Neural cell (in vitro differentiated cells): ENCODE measurements around the gene XPO4. TPM values are rescaled to one million over a fixed set of nuclear protein-coding genes. Genes with fewer than 3 reads are reported as not detected.

Experiments
- H2AFZ ChIP-seq: fragments of 200-600, 300-800 bp; sonication (generic), shearing (Covaris generic); 2 replicates; pipeline ENCODE4 v1.6.0; 2014; ENCODE audit warnings: low read depth, mild to moderate bottlenecking, antibody characterized with exemption, low read length, moderate library complexity
- H3F3A ChIP-seq: fragments of 200-600 bp; shearing (Covaris generic); 2 replicates; pipeline ENCODE4 v1.6.1; 2016; ENCODE audit warnings: mild to moderate bottlenecking, moderate library complexity, mixed read lengths, antibody characterized with exemption, low read length; ENCODE audit not compliant: insufficient read depth, poor library complexity, severe bottlenecking
- H3K27ac ChIP-seq: fragments of 200-600, 300-800 bp; sonication (generic), shearing (Covaris generic); 2 replicates; pipeline ENCODE4 v1.5.1; 2014; ENCODE audit warnings: mild to moderate bottlenecking, low read length, moderate library complexity
- H3K27me3 ChIP-seq: fragments of 300-800, 200-600 bp; sonication (generic), shearing (Covaris generic); 2 replicates; pipeline ENCODE4 v1.6.0; 2014; ENCODE audit warnings: mild to moderate bottlenecking, low read depth, low read length, moderate library complexity; ENCODE audit not compliant: insufficient read depth
- H3K36me3 ChIP-seq: fragments of 300-800, 200-600 bp; sonication (generic), shearing (Covaris generic); 2 replicates; pipeline ENCODE4 v1.5.1; 2014; ENCODE audit warnings: mild to moderate bottlenecking, antibody characterized with exemption, low read length, moderate library complexity; ENCODE audit not compliant: insufficient read depth
- H3K4me2 ChIP-seq: fragments of 300-800, 200-600 bp; sonication (generic), shearing (Covaris generic); 2 replicates; pipeline ENCODE4 v1.6.0; 2014; ENCODE audit warnings: mild to moderate bottlenecking, low read length
- H3K4me3 ChIP-seq: fragments of 300-800, 200-600 bp; sonication (generic), shearing (Covaris generic); 2 replicates; pipeline ENCODE4 v1.5.1; 2014; ENCODE audit warnings: mild to moderate bottlenecking, low read length, moderate library complexity
- H3K79me2 ChIP-seq: fragments of 200-600 bp; shearing (Covaris generic); replicated peaks from 2 replicates; pipeline ENCODE4 v1.6.0; 2014; ENCODE audit warnings: mild to moderate bottlenecking, low read length, moderate library complexity; ENCODE audit not compliant: insufficient read depth
- H3K9ac ChIP-seq: fragments of 300-800, 200-600 bp; sonication (generic), shearing (Covaris generic); 2 replicates; pipeline ENCODE4 v1.6.1; 2016; ENCODE audit warnings: mild to moderate bottlenecking, low read length, mixed read lengths
- H3K9me2 ChIP-seq: fragments of 200-600 bp; shearing (Covaris generic); 2 replicates; pipeline ENCODE4 v1.6.1; 2016; ENCODE audit warnings: mild to moderate bottlenecking, low read length, mixed read lengths; ENCODE audit not compliant: insufficient read depth
- H3K9me3 ChIP-seq: fragments of 200-600, 300-800 bp; sonication (generic), shearing (Covaris generic); 2 replicates; pipeline ENCODE4 v1.6.1; 2016; ENCODE audit warnings: mild to moderate bottlenecking, mixed run types, low read length, moderate library complexity, mixed read lengths
- H4K20me1 ChIP-seq: fragments of 200-600 bp; shearing (Covaris generic); 2 replicates; pipeline ENCODE4 v1.6.1; 2016; ENCODE audit warnings: mild to moderate bottlenecking, mixed run types; ENCODE audit not compliant: insufficient read depth
- CTCF ChIP-seq: fragments of 450-650 bp; IDR thresholded peaks from 2 replicates; pipeline ENCODE4 v1.5.1; 2014; ENCODE audit warnings: antibody characterized with exemption, mild to moderate bottlenecking, moderate library complexity; ENCODE audit not compliant: poor library complexity, severe bottlenecking
- EP300 ChIP-seq: fragments of 450-650 bp; conservative IDR thresholded peaks from 2 replicates; pipeline ENCODE4 v1.6.1; 2014; ENCODE audit warnings: antibody characterized with exemption, mild to moderate bottlenecking, moderate library complexity; ENCODE audit not compliant: poor library complexity, severe bottlenecking
- EZH2 ChIP-seq: fragments of 200-600, 300-800 bp; shearing (Covaris generic), sonication (generic); IDR thresholded peaks from 2 replicates; pipeline ENCODE4 v1.6.1; 2014; ENCODE audit warnings: antibody characterized with exemption, low read length, borderline replicate concordance, mild to moderate bottlenecking; ENCODE audit not compliant: insufficient read depth, poor library complexity, severe bottlenecking
- MXI1 ChIP-seq: fragments of 450-650 bp; conservative IDR thresholded peaks from 2 replicates; pipeline ENCODE4 v1.6.1; 2014; ENCODE audit warnings: antibody characterized with exemption, mild to moderate bottlenecking; ENCODE audit not compliant: poor library complexity, severe bottlenecking
- POLR2AphosphoS5 ChIP-seq: IDR thresholded peaks from 2 replicates; pipeline ENCODE4 v1.6.1; 2012
- RAD21 ChIP-seq: fragments of 450-650 bp; conservative IDR thresholded peaks from 2 replicates; pipeline ENCODE4 v1.6.1; 2014; ENCODE audit warnings: antibody characterized with exemption, mild to moderate bottlenecking, moderate library complexity
- REST ChIP-seq: IDR thresholded peaks from 2 replicates; pipeline ENCODE4 v1.6.1; 2012; ENCODE audit warnings: borderline replicate concordance
- SMC3 ChIP-seq: fragments of 450-650 bp; conservative IDR thresholded peaks from 2 replicates; pipeline ENCODE4 v1.6.1; 2014; ENCODE audit warnings: antibody characterized with exemption, mild to moderate bottlenecking, moderate library complexity; ENCODE audit not compliant: poor library complexity
- TAF1 ChIP-seq: IDR thresholded peaks from 2 replicates; pipeline ENCODE4 v1.6.1; 2012; ENCODE audit warnings: low read depth
- polyA plus RNA-seq: library from polyadenylated mRNA; depleted of rRNA; stranded (reverse); fragments of >200 nt; gene quantifications from 2 replicates; pipeline ENCODE4 v1.2.3, GENCODE V29; 2014

The XPO4 gene
- polyA plus RNA-seq, 1 donor from 2014 or later = 13.0 TPM

- Histone ChIP-seq H2AFZ (peak overlapping the region; percentile 30), H3K79me2 (no peaks in the 10 kb centered on the region), H3K4me2 (no peak overlapping the region), H3K36me3 (no peaks in the 10 kb centered on the region), H3K9me2 (no peaks in the 10 kb centered on the region), H3K9ac (peak overlapping the region; percentile 71), H3K27me3 (no peaks in the 10 kb centered on the region), H3K27ac (no peak overlapping the region), H3K4me3 (peak overlapping the region; percentile 72), H3K9me3 (peaks cover 10% of the 10 kb centered on the region), H4K20me1 (no peaks in the 10 kb centered on the region), H3F3A (no peaks in the 10 kb centered on the region)
- no peak for TF ChIP-seq REST
- no peak for TF ChIP-seq SMC3
- TF ChIP-seq TAF1 = no peak
- no peak for TF ChIP-seq EZH2
- no peak for TF ChIP-seq EP300
- TF ChIP-seq CTCF = no peak
- TF ChIP-seq RAD21 = no peak
- no peak for TF ChIP-seq POLR2AphosphoS5
- no peak for TF ChIP-seq MXI1
Measured at GRCh38 chr13:20772401-20773131, 130.0 kb downstream of the XPO4 start.

GRCh38 chr13:20769834-20770233 is 132.7 kb downstream of the XPO4 start:
- Histone ChIP-seq H3K9me3 (peaks cover 13% of the 10 kb centered on the region), H3F3A (no peaks in the 10 kb centered on the region), H3K9me2 (no peaks in the 10 kb centered on the region), H3K27me3 (no peaks in the 10 kb centered on the region), H3K9ac (no peak overlapping the region), H3K27ac (no peak overlapping the region), H3K36me3 (no peaks in the 10 kb centered on the region), H2AFZ (no peak overlapping the region), H3K4me3 (no peak overlapping the region), H3K79me2 (no peaks in the 10 kb centered on the region), H3K4me2 (no peak overlapping the region), H4K20me1 (no peaks in the 10 kb centered on the region)
- TF ChIP-seq SMC3 = no peak
